NCI-H1092 treated with DMSO at 0.1 percent for 48 hours (cell line): ENCODE measurements around the gene CDKN2A.
"Not testable (repeated sequence)": the region's sequence is repeated elsewhere in the genome, so short reads cannot be mapped to it uniquely, and the experiment has no call there.

Source experiments
- DNase-seq: peaks from one replicate; lab custom pipeline; 2025; lab: John Stamatoyannopoulos, UW

CDKN2A gene

GRCh38 chr9:21982391-21982790, 11.8 kb downstream of the CDKN2A start:
- no peak for DNase-seq

GRCh38 chr9:21976334-21976875, 17.8 kb downstream of the CDKN2A start:
- no peak for DNase-seq

DNA sequence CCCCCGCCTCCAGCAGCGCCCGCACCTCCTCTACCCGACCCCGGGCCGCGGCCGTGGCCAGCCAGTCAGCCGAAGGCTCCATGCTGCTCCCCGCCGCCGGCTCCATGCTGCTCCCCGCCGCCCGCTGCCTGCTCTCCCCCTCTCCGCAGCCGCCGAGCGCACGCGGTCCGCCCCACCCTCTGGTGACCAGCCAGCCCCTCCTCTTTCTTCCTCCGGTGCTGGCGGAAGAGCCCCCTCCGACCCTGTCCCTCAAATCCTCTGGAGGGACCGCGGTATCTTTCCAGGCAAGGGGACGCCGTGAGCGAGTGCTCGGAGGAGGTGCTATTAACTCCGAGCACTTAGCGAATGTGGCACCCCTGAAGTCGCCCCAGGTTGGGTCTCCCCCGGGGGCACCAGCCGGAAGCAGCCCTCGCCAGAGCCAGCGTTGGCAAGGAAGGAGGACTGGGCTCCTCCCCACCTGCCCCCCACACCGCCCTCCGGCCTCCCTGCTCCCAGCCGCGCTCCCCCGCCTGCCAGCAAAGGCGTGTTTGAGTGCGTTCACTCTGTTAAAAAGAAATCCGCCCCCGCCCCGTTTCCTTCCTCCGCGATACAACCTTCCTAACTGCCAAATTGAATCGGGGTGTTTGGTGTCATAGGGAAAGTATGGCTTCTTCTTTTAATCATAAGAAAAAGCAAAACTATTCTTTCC, 19.3 kb downstream of the CDKN2A start:
- DNase-seq = peak; percentile 98

GRCh38 chr9:21974343-21974721, 19.9 kb downstream of the CDKN2A start:
- DNase-seq = peak; percentile 88

DNA sequence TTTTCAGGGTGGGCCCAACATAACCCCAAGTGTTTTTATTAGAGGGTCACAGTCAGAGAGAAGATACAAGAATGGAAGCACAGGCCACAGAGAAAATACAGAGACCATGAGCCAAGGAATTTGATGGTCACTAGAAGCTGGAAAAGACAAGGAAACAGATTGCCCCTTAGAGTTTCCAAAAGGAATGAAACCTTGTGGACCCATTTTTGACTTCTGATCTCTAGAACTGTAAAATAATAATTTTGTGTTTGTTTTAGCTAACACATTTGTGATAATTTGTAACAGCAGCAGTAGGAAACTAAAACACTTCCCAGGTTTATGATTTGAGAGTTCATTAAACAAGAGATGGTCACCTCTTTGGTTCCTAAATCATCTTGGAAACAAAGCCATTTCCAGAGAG, 21.8 kb downstream of the CDKN2A start:
- DNase-seq = no peak

GRCh38 chr9:21970800-21971640, 23.2 kb downstream of the CDKN2A start:
- no peak for DNase-seq

DNA sequence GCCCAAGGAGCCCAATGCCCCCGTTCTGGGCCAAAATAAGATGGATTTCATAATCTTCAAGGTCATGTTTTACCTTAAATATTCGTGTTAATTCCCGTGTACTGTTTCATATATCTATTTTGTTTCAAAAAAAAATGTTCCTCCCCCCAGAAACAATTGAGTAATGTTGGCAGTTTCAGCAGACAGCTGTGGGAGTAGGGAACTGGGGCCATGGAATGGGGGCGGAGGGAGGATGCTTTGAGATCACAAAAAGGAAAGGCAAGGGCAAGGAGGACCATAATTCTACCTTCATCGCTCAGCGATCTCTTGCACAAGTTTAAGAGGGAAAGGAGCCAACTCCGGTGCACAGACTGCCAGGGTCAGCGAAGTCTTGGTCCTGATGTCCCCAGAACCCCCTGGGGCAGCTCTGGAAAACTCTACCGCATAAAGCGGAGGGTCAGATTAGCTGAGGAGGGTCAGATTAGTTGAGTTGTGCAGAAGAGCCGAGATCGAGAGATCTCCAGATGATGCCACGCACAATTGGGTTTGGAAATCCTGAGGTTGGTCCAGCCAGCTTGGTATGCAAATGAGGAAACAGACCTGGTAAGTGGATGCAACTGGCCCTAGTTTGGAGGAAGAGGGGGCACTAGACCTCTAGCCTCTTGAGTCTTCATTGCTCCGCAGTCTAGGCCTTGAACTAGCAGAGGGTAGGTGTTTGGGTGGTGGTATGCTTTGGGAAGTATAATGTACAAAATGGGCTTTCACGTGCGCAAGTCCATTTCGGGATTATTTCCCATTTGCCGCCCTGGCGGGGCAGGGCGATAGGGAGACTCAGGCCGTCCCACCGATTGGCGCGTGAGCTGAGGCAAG, 24.0 kb downstream of the CDKN2A start:
- no peak for DNase-seq

DNA sequence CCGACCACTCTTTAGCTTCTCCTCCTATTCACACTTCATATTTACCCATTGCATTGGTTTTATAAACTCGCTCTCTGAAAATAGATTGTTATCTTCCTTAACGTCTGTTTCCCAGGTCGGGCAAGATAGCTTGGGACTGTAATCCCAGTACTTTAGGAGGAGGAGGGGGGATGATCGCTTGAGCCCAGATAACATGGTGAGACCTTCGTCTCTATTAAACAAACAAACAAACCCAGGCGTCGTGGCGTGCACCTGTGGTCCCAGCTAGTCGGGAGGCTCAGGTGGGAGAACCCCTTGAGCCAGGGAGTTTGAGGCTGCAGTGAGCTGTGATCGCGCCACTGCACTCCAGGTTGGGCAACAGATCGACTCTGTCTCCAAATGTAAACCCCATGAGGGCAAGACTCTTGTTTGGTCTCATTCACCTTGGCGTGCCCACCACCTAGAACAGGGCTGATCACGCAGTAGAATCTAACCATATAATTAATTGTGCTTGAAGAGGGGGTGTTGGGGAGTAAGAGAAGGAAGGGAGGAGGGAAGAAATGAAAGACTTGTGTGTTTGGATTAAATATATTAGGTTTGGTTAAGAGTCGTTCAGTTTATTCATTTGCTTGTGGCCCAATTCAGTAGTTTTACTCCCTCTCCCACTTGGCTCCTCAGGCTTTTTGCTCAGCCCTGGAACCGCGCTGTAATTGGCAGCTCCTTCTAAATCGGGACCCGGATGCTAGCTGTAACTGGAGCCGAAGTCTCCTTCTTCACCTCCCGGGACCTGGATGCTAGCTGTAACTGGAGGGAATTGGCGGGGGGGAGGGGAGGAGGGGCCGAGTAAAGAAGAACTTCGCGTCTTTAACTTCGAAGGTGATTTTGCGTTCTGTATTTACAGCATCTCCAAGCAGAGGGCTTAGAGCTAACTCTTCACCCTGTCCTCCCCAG, 24.9 kb downstream of the CDKN2A start:
- no peak for DNase-seq

DNA sequence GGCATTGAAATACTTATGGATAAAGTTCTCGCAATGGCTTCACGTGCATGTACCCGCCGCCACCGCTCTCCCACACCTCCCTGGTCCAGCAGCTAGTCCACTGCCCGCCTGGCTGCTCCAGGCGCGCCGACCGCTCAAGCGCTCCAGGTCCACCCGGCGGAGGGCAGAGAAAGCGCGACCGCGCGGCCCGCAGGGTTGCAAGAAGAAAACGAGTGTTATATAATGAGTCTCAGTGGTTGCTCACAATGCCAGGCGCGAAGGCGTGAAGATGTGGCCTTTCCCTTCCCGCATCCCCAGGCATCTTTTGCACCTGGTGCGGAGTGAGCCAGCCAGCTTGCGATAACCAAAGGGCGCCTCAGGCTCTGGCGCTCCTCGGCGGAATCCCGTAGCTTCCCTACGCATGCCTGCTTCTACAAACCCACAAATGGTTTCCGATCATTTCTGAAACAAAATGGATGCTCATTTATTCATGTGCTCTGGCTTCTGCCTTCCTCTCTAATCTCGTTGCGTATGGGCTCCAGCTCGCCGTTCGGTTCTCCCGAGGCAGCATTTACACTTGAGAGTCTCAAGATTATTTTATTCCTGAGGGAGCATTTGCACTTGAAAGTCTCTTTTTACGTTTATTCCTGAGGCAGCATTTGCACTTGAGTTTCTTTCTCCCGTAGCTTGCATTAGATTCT, 25.7 kb downstream of the CDKN2A start:
- no peak for DNase-seq

DNA sequence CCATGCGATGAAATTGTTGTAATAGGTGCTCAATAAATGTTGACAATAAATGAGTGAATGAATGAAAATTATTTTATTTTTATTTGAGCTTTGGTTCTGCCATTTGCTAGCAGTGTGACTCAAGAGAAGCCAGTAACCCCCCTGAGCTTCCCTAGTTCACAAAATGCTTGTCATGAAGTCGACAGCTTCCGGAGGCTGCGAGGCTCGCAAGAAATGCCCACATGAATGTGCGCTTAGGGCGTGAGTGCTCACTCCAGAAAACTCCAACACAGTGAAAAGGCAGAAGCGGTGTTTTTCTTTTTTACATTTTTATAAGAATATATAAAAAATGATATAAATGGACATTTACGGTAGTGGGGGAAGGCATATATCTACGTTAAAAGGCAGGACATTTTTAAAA, 26.5 kb downstream of the CDKN2A start:
- DNase-seq = no peak

GRCh38 chr9:21967169-21967568, 27.0 kb downstream of the CDKN2A start:
- DNase-seq = no peak

- no peak for DNase-seq
Measured at GRCh38 chr9:21966140-21966851, 27.9 kb downstream of the CDKN2A start.

GRCh38 chr9:21965401-21965951, 28.7 kb downstream of the CDKN2A start:
- DNase-seq = no peak

DNA sequence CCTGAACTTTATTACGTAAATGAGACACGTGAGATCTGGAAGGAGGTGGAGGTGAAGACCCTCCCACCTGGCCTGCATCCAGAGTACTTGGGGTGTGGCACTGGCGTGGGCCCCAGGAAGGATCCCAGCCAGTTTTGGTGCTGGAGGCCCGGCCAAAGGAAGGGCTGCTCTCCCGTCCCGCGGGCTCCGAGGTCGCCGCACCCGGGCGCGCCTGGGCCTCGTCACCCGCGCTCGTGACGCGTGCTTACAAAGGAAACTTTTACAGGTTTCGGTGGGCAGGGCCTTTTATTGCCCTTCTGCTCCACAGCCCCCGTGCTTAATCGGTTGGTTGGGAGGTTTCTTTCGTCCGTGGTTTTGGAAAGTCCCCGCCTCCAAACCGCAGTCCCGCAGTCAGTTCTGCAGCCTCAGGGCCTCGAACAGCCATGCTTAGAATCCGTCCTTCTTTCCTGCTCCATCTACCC, 29.2 kb downstream of the CDKN2A start:
- no peak for DNase-seq

DNA sequence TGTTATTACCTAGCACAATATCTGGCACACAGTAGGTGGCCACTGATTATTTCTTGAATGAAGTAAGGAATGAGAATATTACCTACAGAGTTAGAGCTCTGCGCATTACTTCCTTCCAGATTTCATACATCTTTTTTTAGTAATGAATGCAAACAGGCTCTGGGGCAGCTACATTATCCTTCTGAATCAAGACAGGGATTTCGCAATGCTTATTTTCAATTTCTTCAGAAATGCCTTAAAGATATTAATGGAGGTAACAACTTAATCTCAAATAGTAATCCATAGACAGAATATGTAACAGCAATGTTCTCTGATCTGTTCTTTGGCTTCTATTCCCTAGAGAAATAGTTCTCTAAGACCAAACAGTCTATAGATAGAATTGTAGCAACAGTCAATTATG, 32.6 kb downstream of the CDKN2A start:
- no peak for DNase-seq

GRCh38 chr9:21959268-21959667, 34.9 kb downstream of the CDKN2A start:
- not testable (repeated sequence) for DNase-seq

- DNase-seq = no peak
Measured at GRCh38 chr9:21958833-21959232, 35.4 kb downstream of the CDKN2A start.

DNA sequence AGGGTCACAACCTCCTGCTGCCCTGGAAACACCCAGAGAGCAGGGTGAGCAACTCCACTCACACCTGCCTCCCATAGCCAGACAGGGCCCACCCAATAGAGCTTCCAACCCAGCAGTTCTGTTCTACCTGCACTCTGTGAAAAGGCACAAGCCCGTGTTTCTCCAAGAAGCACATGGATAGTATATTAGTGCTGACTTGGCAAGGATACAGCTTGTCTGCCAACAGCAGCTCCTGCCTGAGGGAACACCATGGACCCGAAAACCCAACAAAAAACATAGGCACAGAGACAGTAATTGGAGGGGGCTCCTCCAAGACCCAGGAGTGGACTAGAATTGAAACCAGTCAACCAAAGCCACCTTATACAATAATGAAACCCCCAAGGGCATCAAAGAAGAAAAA, 48.6 kb downstream of the CDKN2A start:
- no peak for DNase-seq

DNA sequence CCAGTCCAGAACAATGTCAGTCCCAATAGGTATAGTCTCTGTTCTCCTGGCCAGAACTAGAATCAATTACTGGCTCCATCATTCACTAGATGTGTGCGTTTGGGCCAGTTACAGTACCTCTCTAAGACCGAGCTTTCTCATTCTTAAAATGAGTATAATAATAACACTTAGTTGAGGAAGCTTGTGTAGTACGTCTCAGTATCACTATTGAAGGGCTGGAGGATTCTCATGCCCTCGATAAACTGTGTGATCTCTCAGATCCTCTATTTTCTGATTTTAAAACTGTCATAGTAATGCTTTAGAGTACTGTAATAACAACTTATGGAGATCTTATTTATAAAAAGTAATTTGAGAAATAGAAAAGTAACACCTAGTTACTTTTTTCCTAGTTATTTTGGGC, 50.7 kb downstream of the CDKN2A start:
- DNase-seq = no peak
